DOHH2 (cell line): ENCODE results near the gene TSTD1.

Experiments
- EZH2phosphoT487 ChIP-seq: fragments of 200-600 bp; sonication (generic); IDR thresholded peaks from 2 replicates; pipeline ENCODE4 v1.6.1; 2017; ENCODE audit warnings: borderline replicate concordance, mild to moderate bottlenecking, antibody characterized with exemption, low read length, moderate library complexity, mixed read lengths
- TF ChIP-seq, protein P1 (sequence below): fragments of 200-600 bp; sonication (generic); IDR thresholded peaks from one replicate; pipeline ENCODE4 v1.5.1; 2014; ENCODE audit warnings: antibody characterized with exemption, mild to moderate bottlenecking, low read depth, low read length; ENCODE audit not compliant: poor library complexity, severe bottlenecking

DNA sequence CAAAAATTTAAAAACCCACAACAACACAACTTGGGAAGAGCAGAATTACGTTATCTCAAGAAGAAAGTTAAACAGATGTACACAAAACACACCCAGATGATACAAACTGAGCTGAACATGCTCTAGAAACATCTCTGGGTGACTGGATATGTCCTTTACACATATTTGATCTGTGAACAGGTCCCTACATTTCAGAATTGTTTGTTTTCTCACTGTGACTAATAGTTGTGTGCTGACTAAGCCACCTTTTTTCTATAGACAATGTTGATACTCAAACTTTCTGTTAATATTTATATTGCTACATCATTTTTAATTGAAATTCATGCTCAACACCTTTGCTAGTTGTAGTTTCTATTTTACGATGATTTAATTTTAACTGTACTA is 16.8 kb downstream of the TSTD1 start:
- TF ChIP-seq, protein P1, sequence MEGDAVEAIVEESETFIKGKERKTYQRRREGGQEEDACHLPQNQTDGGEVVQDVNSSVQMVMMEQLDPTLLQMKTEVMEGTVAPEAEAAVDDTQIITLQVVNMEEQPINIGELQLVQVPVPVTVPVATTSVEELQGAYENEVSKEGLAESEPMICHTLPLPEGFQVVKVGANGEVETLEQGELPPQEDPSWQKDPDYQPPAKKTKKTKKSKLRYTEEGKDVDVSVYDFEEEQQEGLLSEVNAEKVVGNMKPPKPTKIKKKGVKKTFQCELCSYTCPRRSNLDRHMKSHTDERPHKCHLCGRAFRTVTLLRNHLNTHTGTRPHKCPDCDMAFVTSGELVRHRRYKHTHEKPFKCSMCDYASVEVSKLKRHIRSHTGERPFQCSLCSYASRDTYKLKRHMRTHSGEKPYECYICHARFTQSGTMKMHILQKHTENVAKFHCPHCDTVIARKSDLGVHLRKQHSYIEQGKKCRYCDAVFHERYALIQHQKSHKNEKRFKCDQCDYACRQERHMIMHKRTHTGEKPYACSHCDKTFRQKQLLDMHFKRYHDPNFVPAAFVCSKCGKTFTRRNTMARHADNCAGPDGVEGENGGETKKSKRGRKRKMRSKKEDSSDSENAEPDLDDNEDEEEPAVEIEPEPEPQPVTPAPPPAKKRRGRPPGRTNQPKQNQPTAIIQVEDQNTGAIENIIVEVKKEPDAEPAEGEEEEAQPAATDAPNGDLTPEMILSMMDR, result no peak
- no peak for TF ChIP-seq EZH2phosphoT487
